SIG-M5 (cell line): ENCODE results near the gene UVSSA.
"Not testable (repeated sequence)": the region's sequence is repeated elsewhere in the genome, so short reads cannot be mapped to it uniquely, and the experiment has no call there.

Experiments used
- DNase-seq: peaks from one replicate; lab custom pipeline; 2025; lab: John Stamatoyannopoulos, UW

UVSSA gene

GRCh38 chr4:1364748-1365147 is 17.7 kb downstream of the UVSSA start:
- DNase-seq: no peak

- no peak for DNase-seq
Observed at GRCh38 chr4:1365271-1366178, 18.5 kb downstream of the UVSSA start.

- DNase-seq: no peak
Observed at GRCh38 chr4:1366371-1367229, 19.6 kb downstream of the UVSSA start.

- no peak for DNase-seq
Observed at GRCh38 chr4:1367230-1367935, 20.4 kb downstream of the UVSSA start.

GRCh38 chr4:1367936-1368289 is 20.9 kb downstream of the UVSSA start:
- DNase-seq: no peak

- no peak for DNase-seq
Observed at GRCh38 chr4:1368421-1369090, 21.5 kb downstream of the UVSSA start.

- DNase-seq: no peak
Observed at GRCh38 chr4:1369091-1369450, 22.1 kb downstream of the UVSSA start.

- no peak for DNase-seq
Observed at GRCh38 chr4:1369479-1370079, 22.6 kb downstream of the UVSSA start.

- no peak for DNase-seq
Observed at GRCh38 chr4:1370321-1371124, 23.5 kb downstream of the UVSSA start.

- DNase-seq: no peak
Observed at GRCh38 chr4:1371176-1372165, 24.5 kb downstream of the UVSSA start.

- DNase-seq: not testable (repeated sequence)
Observed at GRCh38 chr4:1372576-1372975, 25.6 kb downstream of the UVSSA start.

GRCh38 chr4:1373892-1374705 is 27.1 kb downstream of the UVSSA start:
- no peak for DNase-seq

GRCh38 chr4:1374706-1375045 is 27.7 kb downstream of the UVSSA start:
- no peak for DNase-seq

GRCh38 chr4:1375051-1375721 is 28.2 kb downstream of the UVSSA start:
- DNase-seq: no peak

GRCh38 chr4:1375761-1376322 is 28.8 kb downstream of the UVSSA start:
- no peak for DNase-seq

GRCh38 chr4:1376391-1376840 is 29.4 kb downstream of the UVSSA start:
- no peak for DNase-seq

GRCh38 chr4:1376841-1377605 is 30.0 kb downstream of the UVSSA start:
- DNase-seq: no peak
